HG03520 (cell line): ENCODE measurements around the gene PEX10.

ENCODE experiments used
- ATAC-seq: cut with Tn5 transposase; IDR thresholded peaks from one replicate; pipeline ENCODE4 v1.9.1; 2021; ENCODE audit warnings: mild to moderate bottlenecking, moderate library complexity; ENCODE audit not compliant: unreplicated experiment

Gene PEX10

GRCh38 chr1:2426540-2426939 lies 14.2 kb upstream of the PEX10 start:
- ATAC-seq = no peak

- no peak for ATAC-seq
Observed at GRCh38 chr1:2425892-2426291, 13.5 kb upstream of the PEX10 start.

GRCh38 chr1:2422523-2422922 lies 10.2 kb upstream of the PEX10 start:
- ATAC-seq = no peak

- ATAC-seq = no peak
Observed at GRCh38 chr1:2419416-2419815, 7.1 kb upstream of the PEX10 start.

GRCh38 chr1:2418791-2419320 lies 6.5 kb upstream of the PEX10 start:
- no peak for ATAC-seq

- ATAC-seq = no peak
Observed at GRCh38 chr1:2417833-2418225, 5.5 kb upstream of the PEX10 start.

- no peak for ATAC-seq
Observed at GRCh38 chr1:2417083-2417832, 4.9 kb upstream of the PEX10 start.

GRCh38 chr1:2416403-2416802 lies 4.0 kb upstream of the PEX10 start:
- ATAC-seq = no peak

- no peak for ATAC-seq
Observed at GRCh38 chr1:2415801-2416208, 3.4 kb upstream of the PEX10 start.

GRCh38 chr1:2415337-2415736 lies 3.0 kb upstream of the PEX10 start:
- no peak for ATAC-seq

GRCh38 chr1:2414297-2414958 lies 2.1 kb upstream of the PEX10 start:
- no peak for ATAC-seq

- no peak for ATAC-seq
Observed at GRCh38 chr1:2413495-2414296, 1.3 kb upstream of the PEX10 start.

- peak; percentile 5 for ATAC-seq
Observed at GRCh38 chr1:2412773-2413494, 570 bp upstream of the PEX10 start.

- peak; percentile 28 for ATAC-seq
Observed at GRCh38 chr1:2411801-2412394, 466 bp downstream of the PEX10 start.

- ATAC-seq = no peak
Observed at GRCh38 chr1:2409745-2410144, 2.6 kb downstream of the PEX10 start.

GRCh38 chr1:2408859-2409276 lies 3.5 kb downstream of the PEX10 start:
- no peak for ATAC-seq

GRCh38 chr1:2408456-2408855 lies 3.9 kb downstream of the PEX10 start:
- no peak for ATAC-seq

- ATAC-seq = no peak
Observed at GRCh38 chr1:2407991-2408275, 4.4 kb downstream of the PEX10 start.

GRCh38 chr1:2407166-2407990 lies 5.0 kb downstream of the PEX10 start:
- no peak for ATAC-seq
